Ovary (tissue), 9 donors: ENCODE results near the gene ARHGEF40. TPM values are rescaled to one million over a fixed set of nuclear protein-coding genes. Genes with fewer than 3 reads are reported as not detected.

ENCODE experiments used
- DNase-seq, 5 donors: peaks; one replicate each; pipeline ENCODE4 v3.0.0-alpha.2; 2019 to 2020
- H3K27ac ChIP-seq, 2 donors: fragments of 200-600 bp; one replicate each; pipeline versions ENCODE4 v1.5.1 to v1.8.0; 2019 to 2022
- H3K27me3 ChIP-seq: fragments of 200-600 bp; one replicate; pipeline ENCODE4 v1.8.0; 2022
- H3K36me3 ChIP-seq: fragments of 200-600 bp; sonication (generic); one replicate; pipeline ENCODE4 v1.5.1; 2019
- H3K4me1 ChIP-seq: one replicate; pipeline ENCODE4 v1.8.1; 2013; ENCODE audit warnings: mild to moderate bottlenecking, moderate library complexity; ENCODE audit not compliant: insufficient read depth
- H3K4me3 ChIP-seq: fragments of 200-600 bp; sonication (generic); one replicate; pipeline ENCODE4 v1.5.1; 2017
- H3K9me3 ChIP-seq, 2 donors: fragments of 200-600 bp in 1 of 2; sonication (generic) in 1 of 2; one replicate each; pipeline versions ENCODE4 v1.5.1 to v1.8.1; 2013 to 2019; ENCODE audit warnings: mild to moderate bottlenecking in 1 of 2, moderate library complexity in 1 of 2
- CTCF ChIP-seq, 3 donors: fragments of 450-650 bp in 2 of 3; fragments of 200-600 bp in 1 of 3; IDR thresholded peaks; one replicate each; pipeline versions ENCODE4 v1.5.1 to v1.8.0; 2016 to 2022; ENCODE audit warnings: antibody characterized with exemption in 3 of 3, mild to moderate bottlenecking in 1 of 3
- EP300 ChIP-seq: sonication (generic); formaldehyde crosslinking; IDR thresholded peaks from one replicate; pipeline ENCODE4 v1.6.1; 2017; ENCODE audit warnings: antibody characterized with exemption
- POLR2A ChIP-seq: fragments of 450-650 bp; IDR thresholded peaks from one replicate; pipeline ENCODE4 v1.6.1; 2017; ENCODE audit warnings: antibody characterized with exemption, mild to moderate bottlenecking, moderate library complexity
- WGBS, 3 donors: extraction: QIAGEN DNeasy Blood & Tissue Kit in 1 of 3; methylation state at CpG; one replicate each; pipeline versions ENCODE4 v1.1.5 to v1.1.7; 2013 to 2017; 5-methylcytosine and 5-hydroxymethylcytosine counted together
- intact Hi-C, 4 donors: fragments of 100-400 bp; cut with DNase I; formaldehyde crosslinking; loops; one replicate each; pipeline versions ENCODE4 v1.11.0 to v1.15.1; 2022 to 2023
- polyA plus RNA-seq, 2 donors: library from polyadenylated mRNA; stranded (reverse); fragments of 200-250 nt in 1 of 2; fragments of 350-450 nt in 1 of 2; fragmentation: Illumina TruSeq in 1 of 2; extraction: RNeasy Lipid Tissue Mini Kit (QIAGEN cat#74804) in 1 of 2; gene quantifications; one replicate each; pipeline ENCODE4 v1.2.3, GENCODE V29; 2013 to 2014
- total RNA-seq, 7 donors: library from RNA; depleted of rRNA in 2 of 7; stranded (reverse); fragments of >200 nt in 2 of 7; fragmentation: NEBNext Ultra II Directional in 3 of 7; extraction: Animal tissue kit (Norgen Biotek cat#: 25700) in 3 of 7; gene quantifications; one replicate each; pipeline versions ENCODE4 v1.1.0 to v1.2.4, GENCODE V29; 2016 to 2023
- donor health status: DM: no; HTN: no; CAD: no; lungs with moderate emphysema.
- donor health status: DM: no; HTN: no; CAD: no.
- donor health status: Bipolar disorder and iron deficiency.
- donor health status: DM: yes; HTN: yes; CAD: no.
- donor health status: DM: no; HTN: no; CAD: no.
- donor health status: DM: yes; HTN: yes; CAD: no.

Gene ARHGEF40
- total and polyA plus RNA-seq, 9 donors: 29.8 to 98.3 (median 52.4) TPM

- Histone ChIP-seq H3K4me1 (peaks cover 9% of the 10 kb centered on the region), H3K4me3 (peak overlapping the region; percentile 93), H3K27me3 (no peaks in the 10 kb centered on the region), H3K9me3 (no peaks in the 10 kb centered on the region), H3K36me3 (no peaks in the 10 kb centered on the region), H3K27ac (peak overlapping the region; percentile 90 to 97)
- no peak for TF ChIP-seq POLR2A
- no peak for TF ChIP-seq CTCF (IDR thresholded peaks at IDR 0.05)
- no peak for TF ChIP-seq EP300
- intact Hi-C loops: loop anchor here in 3 of 4 donors (2.0 to 10.0 kb wide), 4 partner anchors 15 to 339 kb away; partner anchors contain the start of genes ANG (in 1 of the 3) and RNASE4 (in 1 of the 3)
- WGBS, 3 donors: 12 to 15% (median 12%) methylated on average over 17 of the region's 17 CpGs
- peak in 1 of 5 donors; percentile 45 for DNase-seq
These were observed 46.1 kb upstream of the ARHGEF40 start for GRCh38 chr14:21023817-21024584.

- peak within 1 kb of the TSS; percentile 90 to 97 for H3K27ac ChIP-seq
- H3K9me3 ChIP-seq: no peaks in the 10 kb centered on the region
- WGBS, 3 donors: 0 to 1% (median 1%) methylated on average over 58 to 72 of the region's 72 CpGs
- no peak for TF ChIP-seq EP300
- TF ChIP-seq CTCF (IDR thresholded peaks at IDR 0.05): no peak
- no peak for TF ChIP-seq POLR2A
- peaks cover 9% of the 10 kb centered on the region for H3K4me1 ChIP-seq
- peak; percentile 86 to 93 (median 88) for DNase-seq
- H3K27me3 ChIP-seq: no peaks in the 10 kb centered on the region
- H3K4me3 ChIP-seq: peak within 1 kb of the TSS; percentile 93
- intact Hi-C loops: loop anchor here in 3 of 4 donors (5.0 to 10.0 kb wide), 3 partner anchors 50 to 340 kb away; partner anchors contain the start of genes ANG (in 1 of the 3) and RNASE4 (in 1 of the 3)
- no peaks in the 10 kb centered on the region for H3K36me3 ChIP-seq
These were observed 45.3 kb upstream of the ARHGEF40 start, which contains the start of gene NDRG2 for GRCh38 chr14:21024585-21025370. NDRG2 (minus strand) TSS chr14:21025061; CDS start chr14:21023315, 1,746 bp downstream.

GRCh38 chr14:21025371-21026273, 44.5 kb upstream of the ARHGEF40 start:
- Histone ChIP-seq H3K9me3 (no peaks in the 10 kb centered on the region), H3K27me3 (no peaks in the 10 kb centered on the region), H3K36me3 (no peaks in the 10 kb centered on the region), H3K4me1 (peaks cover 9% of the 10 kb centered on the region), H3K27ac (peak overlapping the region; percentile 90 to 97), H3K4me3 (peak overlapping the region; percentile 93)
- intact Hi-C loops: loop anchor here in 2 of 4 donors (10.0 kb wide), 2 partner anchors 51 to 341 kb away; partner anchors contain the start of genes ANG (in 1 of the 2) and RNASE4 (in 1 of the 2)
- peak; percentile 94 to 98 (median 96) for DNase-seq
- TF ChIP-seq EP300 (no peak), CTCF (IDR thresholded peaks at IDR 0.05) (no peak), POLR2A (peak; percentile 17)
- 1 to 2% (median 1%) methylated on average over 50 to 58 of the region's 58 CpGs for WGBS, 3 donors
